Stimulated activated CD4-positive, alpha-beta T cell treated with anti-CD3 and anti-CD28 coated beads, Interleukin-1b, Interleukin-23, amount 100 ng/mL, for 4 hours (primary cell): ENCODE data around the gene DENND2A.
"Not testable (repeated sequence)": the region's sequence is repeated elsewhere in the genome, so short reads cannot be mapped to it uniquely, and the experiment has no call there.

ENCODE experiments used
- DNase-seq, 2 donors: peaks; one replicate each; pipeline ENCODE4 v3.0.0-alpha.2; 2020; ENCODE audit warnings: low read depth in 2 of 2

The DENND2A gene

DNA sequence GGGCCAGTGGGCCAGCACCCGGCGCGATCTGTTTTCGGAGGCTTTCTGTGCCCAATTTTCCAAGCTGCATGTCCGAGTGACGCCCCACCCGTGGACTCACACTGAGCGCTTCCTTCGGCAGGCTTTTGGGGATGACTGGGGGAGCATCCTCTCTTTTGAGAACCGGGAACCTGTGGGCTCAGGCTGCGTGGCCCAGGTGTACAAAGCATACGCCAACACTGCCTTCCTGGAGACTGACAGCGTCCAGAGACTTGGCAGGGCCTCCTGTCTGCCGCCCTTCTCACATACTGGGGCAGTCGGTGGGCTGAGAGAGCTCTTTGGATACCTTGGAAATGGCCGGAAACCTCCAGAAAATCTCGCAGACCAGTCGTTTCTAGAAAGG lies 33.2 kb upstream of the DENND2A start:
- DNase-seq, result no peak

DNA sequence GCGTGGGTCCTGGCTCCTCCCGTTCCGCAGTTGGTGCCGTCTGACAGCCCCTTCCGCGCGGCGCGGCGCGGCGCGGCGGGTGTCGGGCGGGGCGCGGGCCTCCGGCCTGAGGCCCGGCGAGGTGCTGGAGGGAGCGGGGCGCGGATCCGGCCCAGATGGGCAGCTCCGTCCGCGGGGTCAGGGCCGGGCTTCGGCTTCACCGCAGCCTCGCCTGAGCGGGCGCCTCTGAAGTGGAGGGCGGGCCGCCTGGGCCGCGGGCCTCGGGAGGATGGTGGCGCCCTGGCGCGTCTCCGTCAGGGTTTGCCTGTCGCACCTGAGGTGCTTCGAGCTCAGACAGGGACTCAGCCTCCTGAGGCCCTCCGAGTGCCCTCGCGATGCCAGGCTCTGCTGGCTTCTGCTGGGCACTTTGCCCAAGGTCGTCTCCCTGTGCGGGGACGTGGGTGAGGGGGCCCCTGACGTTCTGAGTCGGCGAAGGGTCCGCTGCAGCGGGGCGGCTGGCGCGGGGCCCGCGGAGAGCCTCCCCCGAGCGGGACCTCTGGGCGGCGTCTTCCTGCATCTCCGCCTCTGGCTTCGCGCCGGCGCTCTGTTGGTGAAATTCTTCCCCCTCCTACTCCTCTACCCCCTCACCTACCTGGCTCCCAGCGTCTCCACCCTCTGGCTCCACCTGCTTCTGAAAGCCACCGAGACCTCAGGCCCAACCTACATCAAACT lies 32.6 kb upstream of the DENND2A start:
- DNase-seq, result peak; percentile 44 to 56

DNA sequence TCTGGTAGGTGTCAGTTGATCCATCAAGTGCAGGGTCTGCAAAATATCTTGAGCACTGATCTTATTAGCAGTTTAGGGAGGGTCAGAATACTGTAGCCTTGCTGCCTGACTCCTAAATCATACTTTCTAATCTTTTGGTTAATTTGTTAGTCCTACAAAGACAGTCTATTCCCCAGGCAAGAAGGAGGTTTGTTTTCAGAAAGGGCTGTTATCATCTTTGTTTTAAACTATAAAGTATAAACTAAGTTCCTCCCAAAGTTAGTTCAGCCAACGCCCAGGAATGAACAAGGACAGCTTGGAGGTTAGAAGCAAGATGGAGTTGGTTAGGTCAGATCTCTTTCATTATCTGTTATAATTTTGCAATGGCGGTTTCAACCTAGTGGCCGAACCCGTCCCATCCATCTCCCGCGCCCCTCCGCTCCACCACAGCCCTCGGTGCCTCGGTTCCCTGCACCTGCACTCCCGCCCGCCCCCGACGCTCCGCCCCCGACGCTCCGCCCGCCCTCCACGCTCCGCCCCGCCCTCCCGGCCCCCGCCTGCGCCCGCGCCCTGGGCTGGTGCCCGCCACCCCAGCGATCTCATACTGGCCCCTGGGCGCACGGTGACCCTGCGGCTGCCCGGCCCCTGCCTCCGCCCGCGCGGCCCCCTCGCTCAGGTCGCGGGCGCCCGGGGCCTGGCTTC lies 31.9 kb upstream of the DENND2A start, which contains the start of gene ADCK2:
Gene ADCK2 (plus strand): TSS at position 564 of the 681 bp plus-strand sequence. CDS start 386 bp downstream, outside the sequence.
- peak; percentile 43 to 66 for DNase-seq

DNA sequence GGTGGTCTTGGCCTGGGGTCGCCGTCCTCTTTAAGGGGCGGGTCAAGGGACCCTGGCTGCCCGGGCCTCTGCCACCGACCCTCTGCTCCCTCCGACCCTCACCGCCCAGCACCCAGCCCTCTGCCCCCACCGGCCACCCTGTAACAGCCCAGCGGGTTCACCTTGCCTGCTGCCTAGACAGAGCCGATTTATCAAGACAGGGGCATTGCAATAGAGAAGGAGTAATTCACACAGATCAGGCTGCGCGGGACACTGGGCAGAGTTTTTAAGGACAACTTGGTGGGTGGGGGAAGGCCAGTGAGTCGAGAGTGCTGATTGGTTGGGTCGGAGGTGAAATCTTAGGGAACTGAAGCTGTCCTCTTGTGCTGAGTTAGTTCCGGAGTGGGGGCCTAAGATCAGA lies 31.4 kb upstream of the DENND2A start:
- no peak for DNase-seq

DNA sequence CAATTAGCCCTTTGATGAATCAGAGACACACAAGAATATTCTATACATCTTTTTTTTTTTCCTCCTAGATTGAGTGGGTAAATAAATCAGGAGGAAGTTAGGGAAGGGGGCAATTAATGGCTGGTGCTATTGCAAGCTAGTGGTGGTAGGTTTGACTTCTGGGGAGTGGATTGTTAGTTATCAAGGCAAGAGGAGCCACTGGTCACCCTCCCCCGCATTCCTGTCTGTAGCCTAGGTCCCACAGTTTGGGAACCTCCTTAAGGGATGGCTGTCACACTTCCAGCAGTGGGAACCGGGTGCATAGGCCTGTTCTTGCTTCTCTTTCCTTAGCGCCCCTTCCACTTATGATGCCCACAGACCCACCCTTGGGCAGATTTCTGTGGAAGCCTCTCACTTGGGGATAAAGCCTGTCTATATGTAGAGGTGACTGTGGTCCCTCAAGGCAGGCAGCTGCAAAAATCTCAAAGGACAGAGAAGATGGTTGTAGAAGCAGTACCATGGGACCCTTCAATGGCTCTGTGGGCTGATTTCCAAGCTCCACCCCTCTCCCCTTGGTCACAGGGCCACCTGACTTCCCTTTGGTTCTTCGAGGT lies 29.8 kb upstream of the DENND2A start:
- DNase-seq, result no peak

DNA sequence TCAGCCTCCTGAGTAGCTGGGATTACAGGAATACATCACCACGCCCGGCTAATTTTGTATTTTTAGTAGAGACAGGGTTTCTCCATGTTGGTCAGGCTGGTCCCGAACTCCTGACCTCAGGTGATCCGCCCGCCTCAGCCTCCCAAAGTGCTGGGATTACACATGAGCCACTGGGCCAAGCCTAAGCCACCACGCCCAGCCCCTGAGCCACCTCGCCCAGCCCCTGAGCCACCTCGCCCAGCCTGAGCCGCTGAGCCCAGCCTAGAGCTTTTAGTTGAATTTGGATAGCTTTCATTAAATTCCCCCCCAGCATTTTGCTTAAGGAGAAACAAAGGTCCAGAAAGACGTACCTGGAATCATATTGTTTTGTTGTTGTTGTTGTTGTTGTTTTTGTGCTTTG lies 29.2 kb upstream of the DENND2A start:
- not testable (repeated sequence) for DNase-seq

DNA sequence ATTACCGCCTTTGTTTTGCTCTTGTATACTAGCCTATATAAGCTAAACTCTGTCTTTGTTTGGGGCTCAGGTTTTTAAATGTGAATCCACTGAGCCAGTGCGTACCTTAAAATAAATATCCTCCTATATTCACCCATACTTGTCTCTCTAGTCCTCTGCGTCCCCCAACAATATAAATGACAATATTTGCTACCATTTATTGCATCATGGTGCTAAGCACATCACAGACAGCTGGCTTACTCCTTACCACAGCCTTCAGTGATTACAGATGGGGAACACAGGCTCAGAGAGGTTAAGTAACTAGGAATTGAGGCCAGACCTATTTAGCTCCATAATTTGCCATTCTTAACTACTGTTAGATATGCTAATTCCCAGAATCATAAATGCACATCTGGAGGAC lies 28.7 kb upstream of the DENND2A start:
- no peak for DNase-seq

DNA sequence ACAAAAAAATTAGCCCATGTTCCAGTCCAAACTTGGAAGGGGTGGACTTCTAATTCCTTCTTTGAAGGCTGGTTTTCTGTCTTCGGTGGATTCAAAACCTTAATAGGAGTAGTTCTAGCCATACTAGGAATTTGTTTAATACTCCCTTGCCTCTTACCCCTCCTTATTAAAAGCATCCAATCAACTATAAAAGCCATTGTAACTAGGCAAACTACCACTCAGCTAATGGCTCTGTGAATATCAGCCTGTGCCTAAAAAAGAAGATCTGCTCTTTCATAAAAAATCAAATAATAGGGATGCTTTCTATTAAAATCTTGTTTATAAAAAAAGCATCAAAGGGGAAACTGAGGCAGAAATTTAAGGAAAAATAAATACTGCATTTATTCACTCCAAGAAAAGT lies 28.0 kb upstream of the DENND2A start:
- no peak for DNase-seq

DNA sequence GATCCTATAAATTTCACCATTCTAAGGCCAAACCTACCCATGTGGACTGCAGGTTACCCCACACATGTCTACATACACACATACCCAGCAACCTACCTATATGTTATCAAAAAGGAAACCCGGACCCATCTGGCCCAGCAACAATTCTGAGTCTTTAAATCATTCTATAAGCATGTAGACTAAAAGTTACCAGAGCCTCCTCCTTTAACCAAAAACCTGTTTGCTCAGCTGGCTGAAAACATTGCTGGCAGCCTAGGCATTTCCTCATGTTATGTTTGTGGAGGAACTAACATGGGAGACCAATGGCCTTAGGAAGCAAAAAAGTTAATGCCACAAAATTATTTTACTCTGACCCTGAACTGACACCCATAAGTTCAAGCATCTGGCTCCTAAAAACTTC lies 26.9 kb upstream of the DENND2A start:
- no peak for DNase-seq

DNA sequence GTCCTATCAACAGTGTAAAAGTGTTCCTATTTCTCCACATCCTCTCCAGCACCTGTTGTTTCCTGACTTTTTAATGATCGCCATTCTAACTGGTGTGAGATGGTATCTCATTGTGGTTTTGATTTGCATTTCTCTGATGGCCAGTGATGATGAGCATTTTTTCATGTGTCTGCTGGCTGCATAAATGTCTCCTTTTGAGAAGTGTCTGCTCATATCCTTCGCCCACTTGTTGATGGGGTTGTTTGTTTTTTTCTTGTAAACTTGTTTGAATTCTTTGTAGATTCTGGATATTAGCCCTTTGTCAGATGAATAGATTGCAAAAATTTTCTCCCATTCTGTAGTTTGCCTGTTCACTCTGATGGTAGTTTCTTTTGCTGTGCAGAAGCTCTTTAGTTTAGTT lies 22.3 kb upstream of the DENND2A start:
- DNase-seq, result not testable (repeated sequence)

DNA sequence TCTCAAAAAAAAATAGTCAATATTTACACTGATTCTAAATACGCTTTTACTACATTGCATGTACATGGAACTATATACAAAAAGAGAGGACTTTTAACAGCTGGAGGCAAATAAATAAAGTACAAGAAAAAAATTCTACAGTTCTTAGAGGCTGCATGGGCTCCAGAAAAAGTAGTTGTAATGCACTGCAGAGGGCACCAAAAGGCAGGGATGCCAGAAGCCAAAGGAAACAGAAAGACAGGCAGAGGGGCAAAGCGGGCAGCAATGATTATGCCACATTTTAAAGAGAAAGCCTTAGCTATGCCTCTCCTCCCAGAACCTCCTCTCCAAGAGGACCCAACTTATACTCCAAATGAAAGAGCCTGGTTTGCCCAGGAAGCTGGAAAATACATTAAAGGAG lies 20.5 kb upstream of the DENND2A start:
- no peak for DNase-seq

DNA sequence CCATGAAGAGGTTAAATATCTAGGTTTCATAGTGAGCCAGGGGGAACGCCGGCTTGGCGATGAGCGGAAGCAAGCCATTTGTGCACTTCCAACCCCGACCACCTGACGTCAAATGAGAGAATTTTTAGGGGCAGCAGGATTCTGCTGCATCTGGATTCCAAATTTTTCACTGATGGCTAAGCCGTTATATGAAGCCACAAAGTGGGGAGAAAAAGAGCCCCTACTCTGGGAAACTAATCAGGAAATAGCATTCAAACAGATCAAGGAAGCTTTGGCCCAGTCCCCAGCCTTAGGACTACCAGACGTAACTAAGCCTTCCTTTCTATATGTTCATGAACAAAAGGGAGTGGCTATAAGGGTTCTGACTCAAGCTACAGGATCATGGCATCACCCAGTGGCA lies 19.2 kb upstream of the DENND2A start:
- DNase-seq, result no peak

DNA sequence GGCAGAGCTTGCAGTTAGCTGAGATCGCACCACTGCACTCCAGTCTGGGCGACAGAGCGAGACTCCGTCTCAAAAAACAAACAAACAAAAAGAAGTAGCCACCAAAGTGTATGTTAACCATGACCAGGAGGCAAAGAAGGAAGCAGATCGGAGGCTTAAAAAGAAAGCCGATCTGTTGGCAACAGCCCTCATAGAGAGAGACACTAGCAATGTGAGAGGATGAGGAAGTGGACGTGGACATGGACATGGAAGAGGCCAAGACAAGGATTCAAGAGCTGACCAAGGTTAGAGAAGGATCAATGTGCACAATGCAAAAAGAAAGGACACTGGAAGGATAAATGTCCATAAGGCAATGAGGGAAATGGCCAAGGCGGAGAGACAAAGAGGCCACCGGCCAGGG lies 17.3 kb upstream of the DENND2A start:
- DNase-seq, result no peak

DNA sequence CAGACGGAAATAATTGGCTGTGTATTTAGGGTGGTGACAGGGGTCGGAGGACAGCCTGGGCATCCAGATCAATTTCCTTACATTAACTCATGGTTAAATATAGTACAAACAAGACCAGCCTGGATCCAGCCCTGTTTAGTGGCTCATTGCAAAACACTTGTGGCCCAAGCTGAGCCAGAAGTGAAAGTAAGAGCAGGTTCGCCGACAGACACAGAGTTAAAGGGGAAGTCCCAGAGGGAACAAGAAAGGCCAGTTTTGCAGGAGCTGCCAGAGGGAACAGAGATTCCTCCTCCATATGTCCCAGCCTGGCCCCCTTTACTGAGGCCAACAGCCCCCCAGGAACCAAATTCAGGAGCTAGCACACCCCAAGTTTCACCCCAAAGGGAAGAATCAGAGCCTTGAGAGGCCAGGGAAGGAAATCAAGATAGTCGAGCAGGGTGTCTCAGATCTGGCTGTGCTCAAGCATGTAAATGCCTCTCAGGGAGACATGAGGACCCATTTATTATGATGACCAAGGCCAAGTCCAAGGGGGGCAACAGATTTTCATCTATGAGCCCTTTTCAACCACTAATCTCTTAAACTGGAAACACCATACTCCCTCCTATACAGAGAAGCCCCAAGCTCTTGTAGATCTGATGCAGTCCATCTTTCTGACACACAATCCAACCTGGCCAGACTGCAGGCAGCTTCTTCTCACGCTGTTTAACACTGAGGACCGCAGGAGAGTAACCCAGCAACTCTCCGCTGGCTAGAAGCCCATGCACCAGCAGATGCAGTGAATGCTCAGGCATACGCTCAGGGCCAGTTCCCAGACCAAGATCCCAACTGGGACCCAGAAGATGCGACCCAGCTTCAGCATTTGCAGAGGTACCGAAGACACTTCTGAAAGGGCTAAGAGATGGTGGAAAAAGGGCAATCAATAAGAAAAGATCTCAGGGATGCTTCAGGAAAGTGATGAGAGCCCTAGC lies 16.2 kb upstream of the DENND2A start:
- no peak for DNase-seq

DNA sequence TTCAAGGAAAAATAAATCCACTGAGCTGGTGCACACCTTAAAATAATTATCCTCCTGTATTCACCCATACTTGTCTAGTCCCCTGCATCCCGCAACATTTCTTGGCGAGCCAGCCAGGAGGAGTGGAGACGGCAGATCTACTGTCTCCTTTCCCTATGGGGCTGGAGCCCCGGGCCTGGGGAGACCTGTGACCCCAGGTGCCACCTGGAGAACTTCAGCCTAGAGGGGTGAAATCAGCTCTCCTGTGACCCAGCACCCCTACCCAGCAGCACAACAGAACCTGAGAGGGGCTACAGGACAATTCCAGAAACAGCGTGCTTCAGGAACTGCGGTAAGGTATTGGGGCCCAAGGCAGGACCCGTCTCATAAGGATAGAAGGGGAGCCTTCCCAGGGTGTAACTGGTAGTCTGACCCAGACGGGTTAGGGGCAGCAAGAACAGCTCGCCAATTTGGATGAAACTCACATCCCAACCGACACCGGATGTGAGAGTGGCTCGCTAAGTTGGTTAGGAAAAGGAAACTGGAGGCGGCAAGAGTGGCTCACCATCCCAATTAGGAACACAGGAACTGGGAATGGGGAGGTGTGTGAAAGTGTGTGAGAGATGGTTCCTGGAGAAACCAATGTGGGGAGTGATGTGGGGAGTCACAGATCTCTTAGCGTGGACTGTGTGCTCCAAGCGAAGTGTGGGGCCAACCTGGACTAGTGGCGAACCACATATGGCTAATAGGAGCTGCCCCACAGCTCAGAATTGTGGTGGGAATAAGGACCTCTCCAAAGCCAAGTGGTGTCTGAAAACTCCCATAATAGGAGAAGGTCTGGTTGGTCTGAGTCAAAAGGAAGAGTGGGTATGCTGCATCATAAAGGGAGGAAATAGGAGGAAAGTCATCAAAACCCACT lies 15.1 kb upstream of the DENND2A start:
- no peak for DNase-seq

DNA sequence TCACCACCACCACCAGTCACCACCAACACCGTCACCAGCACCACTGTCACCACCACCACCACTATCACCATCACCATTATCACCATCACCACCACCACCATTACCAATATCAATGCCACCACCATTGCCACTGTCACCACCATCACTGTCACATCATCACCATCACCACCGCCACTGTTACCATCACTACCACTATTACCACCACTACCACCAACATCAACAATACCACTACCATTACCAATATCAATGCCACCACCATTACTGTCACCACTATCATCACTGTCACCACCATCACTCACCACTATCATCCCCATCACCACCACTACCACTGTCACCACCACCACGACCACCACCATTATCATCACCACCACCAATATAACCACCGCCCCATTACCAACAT lies 14.0 kb upstream of the DENND2A start:
- no peak for DNase-seq

DNA sequence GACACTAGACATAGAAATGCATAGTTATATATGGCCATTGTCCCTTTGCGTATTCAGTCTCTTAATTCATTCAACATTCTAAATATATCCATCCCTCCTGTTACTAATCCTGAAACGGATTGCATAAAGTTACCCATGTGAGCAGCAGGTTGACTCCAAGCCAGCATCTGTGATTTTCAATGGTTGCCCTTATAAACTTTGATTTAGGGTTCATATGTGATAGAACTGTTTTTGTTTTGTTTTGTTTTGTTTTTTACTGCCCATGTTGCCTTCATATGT lies 13.4 kb upstream of the DENND2A start:
- DNase-seq, result no peak

DNA sequence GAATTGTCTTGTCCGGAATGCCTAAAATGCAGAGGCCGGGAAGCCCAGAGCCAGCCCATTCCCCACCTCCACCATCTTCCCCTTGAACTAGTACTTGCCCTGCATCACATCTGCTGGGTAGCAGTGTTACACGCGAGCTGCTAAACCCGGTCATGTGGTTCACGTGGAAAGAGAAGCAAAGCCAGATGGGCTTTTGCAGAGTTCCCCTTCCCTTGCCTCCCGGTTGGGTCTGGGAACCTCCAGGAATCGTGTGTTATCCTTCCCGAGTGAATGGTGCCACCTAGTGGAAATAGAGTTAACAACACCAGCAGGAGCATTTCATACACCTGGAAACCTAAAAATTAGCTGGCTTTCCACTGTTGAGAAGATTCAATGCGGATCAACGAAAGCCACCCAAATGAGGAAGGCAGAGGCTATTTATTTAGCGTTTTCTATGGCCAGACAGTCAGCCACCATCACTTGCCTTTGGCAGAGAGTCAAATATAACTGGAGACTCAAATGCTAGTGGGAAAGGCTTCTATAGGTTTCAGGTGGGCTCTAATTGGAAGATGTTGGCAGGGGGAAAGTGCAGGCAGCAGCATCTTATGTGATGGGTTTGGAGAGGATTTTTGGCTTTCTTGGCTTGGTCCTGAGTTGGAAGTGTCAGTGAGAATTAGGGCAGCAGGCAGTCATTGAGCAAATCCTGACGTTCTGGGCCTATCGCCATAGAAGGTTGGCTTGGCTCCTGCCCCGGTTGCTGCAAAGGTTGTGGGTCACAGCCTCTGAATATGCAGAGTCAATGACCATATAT lies 12.9 kb upstream of the DENND2A start:
- peak in 1 of 2 donors; percentile 21 for DNase-seq

DNA sequence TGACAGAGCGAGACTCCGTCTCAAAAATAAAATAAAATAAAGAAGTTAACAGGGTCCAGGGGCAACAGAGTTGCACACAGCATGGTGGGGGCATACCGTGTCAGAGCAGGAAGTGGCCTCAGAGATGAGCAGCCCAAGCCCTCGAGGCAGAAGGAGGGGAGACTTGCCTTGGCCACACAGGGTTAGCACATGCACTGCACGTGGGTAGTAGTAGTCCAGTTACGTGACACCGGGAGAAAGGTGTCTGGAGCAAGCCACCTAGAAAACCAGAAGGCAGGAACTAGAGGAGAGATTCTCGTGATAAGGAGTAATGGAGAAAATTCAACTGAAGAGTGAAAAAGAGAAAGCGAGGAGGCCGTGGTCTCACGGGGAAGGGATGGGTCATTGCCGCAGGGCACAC lies 9.8 kb upstream of the DENND2A start:
- no peak for DNase-seq

DNA sequence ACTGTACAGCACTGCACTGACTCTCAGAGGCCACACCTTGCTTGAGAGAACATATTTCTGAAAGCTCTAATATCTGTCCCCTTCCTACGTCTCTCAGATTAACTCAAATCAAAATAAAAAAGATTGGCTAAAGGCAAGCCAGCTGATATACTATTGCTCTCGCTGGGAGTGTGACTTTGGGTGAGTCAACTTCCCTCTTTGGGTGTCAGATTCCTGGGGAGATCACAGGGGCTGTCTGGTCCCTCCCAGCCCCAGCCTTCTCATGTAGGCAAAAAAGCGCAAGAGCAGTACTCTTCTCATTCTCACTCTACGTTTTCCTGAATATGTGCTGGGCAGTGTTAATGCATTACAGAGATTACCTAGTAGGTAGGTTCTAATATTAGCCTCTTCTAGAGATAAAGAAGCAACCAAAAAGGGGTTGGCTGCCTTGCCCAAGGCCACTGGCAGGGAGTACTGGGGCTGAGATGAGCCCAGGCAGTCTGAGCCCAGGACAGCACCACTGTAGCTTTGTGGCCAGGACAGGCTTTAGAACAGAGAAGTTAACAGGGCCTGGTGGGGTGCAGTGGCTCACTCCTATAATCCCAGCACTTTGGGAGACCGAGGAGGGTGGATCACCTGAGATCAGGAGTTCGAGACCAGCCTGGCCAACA lies 9.1 kb upstream of the DENND2A start:
- no peak for DNase-seq
